Endothelial cell of umbilical vein (primary cell): ENCODE measurements around the gene CERK. TPM values are rescaled to one million over a fixed set of nuclear protein-coding genes. Genes with fewer than 3 reads are reported as not detected.

Experiments used
- BruUV-seq: library from RNA; stranded (reverse); fragments of 400-500 nt; replicated peaks from 2 replicates; lab custom pipeline; 2021; lab: Mats Ljungman, UMichigan
- CTCF ChIA-PET: fragments of 300-600, 350-600 bp; sonication (Branson Sonifier 250); formaldehyde crosslinking; loops from one replicate; lab custom pipeline; 2021; ENCODE audit warnings: antibody characterized with exemption, inconsistent platforms; lab: Charles Lee
- POLR2A ChIA-PET: fragments of 300-600, 350-600 bp; sonication (Branson Sonifier 250); formaldehyde crosslinking; loops from one replicate; lab custom pipeline; 2021; ENCODE audit warnings: antibody characterized with exemption, inconsistent platforms; lab: Charles Lee
- DNase-seq: peaks from one replicate; pipeline ENCODE4 v3.0.0-alpha.2; 2011; ENCODE audit warnings: low read depth, low spot score
- FAIRE-seq: peaks from 2 replicates; lab custom pipeline; 2011; peaks lifted over from hg19 to GRCh38; lab: Jason Lieb, UNC
- H2AFZ ChIP-seq: 2 replicates; pipeline ENCODE4 v1.6.0; 2012; ENCODE audit warnings: low read depth, low read length, control low read depth, inconsistent platforms
- H3K27ac ChIP-seq: 2 replicates; pipeline ENCODE4 v1.5.1; 2011; ENCODE audit warnings: low read depth, mild to moderate bottlenecking, control low read depth, low read length, moderate library complexity; ENCODE audit not compliant: insufficient read depth
- H3K27me3 ChIP-seq, 2 experiments: 2 replicates each; pipeline versions ENCODE4 v1.6.0 to v1.6.1; 2011; ENCODE audit warnings: low read length in 2 of 2, mixed read lengths in 1 of 2; ENCODE audit not compliant: control insufficient read depth in 2 of 2, insufficient read depth in 2 of 2
- H3K36me3 ChIP-seq, 2 experiments: 2 replicates in 1 of 2; 3 replicates in 1 of 2; pipeline ENCODE4 v1.5.1; 2011; ENCODE audit warnings: low read length in 2 of 2, mild to moderate bottlenecking in 1 of 2, moderate library complexity in 1 of 2; ENCODE audit not compliant: control insufficient read depth in 2 of 2, insufficient read depth in 2 of 2; ENCODE audit errors: extremely low read depth in 1 of 2
- H3K4me1 ChIP-seq: 3 replicates; pipeline ENCODE4 v1.5.1; 2011; ENCODE audit warnings: mild to moderate bottlenecking, low read length; ENCODE audit not compliant: control insufficient read depth, insufficient read depth; ENCODE audit errors: extremely low read depth
- H3K4me2 ChIP-seq: 2 replicates; pipeline ENCODE4 v1.6.1; 2011; ENCODE audit warnings: low read length, control low read depth, mixed read lengths; ENCODE audit not compliant: insufficient read depth
- H3K4me3 ChIP-seq, 3 experiments: fragments of 200-600 bp in 1 of 3; sonication (generic), shearing (Covaris generic) in 1 of 3; replicated peaks in 1 of 3; 2 replicates each; pipeline ENCODE4 v1.5.1; 2011 to 2016; ENCODE audit warnings: control low read depth in 3 of 3, low read length in 3 of 3, mild to moderate bottlenecking in 2 of 3, inconsistent platforms in 1 of 3, low read depth in 1 of 3, moderate library complexity in 1 of 3; ENCODE audit not compliant: insufficient read depth in 1 of 3
- H3K79me2 ChIP-seq: 2 replicates; pipeline ENCODE4 v1.6.0; 2012; ENCODE audit warnings: low read length, inconsistent platforms; ENCODE audit not compliant: control insufficient read depth, insufficient read depth
- H3K9ac ChIP-seq: replicated peaks from 2 replicates; pipeline ENCODE3; 2011; ENCODE audit warnings: low read length, control low read depth; ENCODE audit not compliant: insufficient read depth; ENCODE audit errors: extremely low read depth
- H3K9me1 ChIP-seq: replicated peaks from 3 replicates; pipeline ENCODE4 v1.6.0; 2011; ENCODE audit warnings: mild to moderate bottlenecking, low read length; ENCODE audit not compliant: control insufficient read depth, insufficient read depth; ENCODE audit errors: extremely low read depth
- H3K9me3 ChIP-seq: replicated peaks from 2 replicates; pipeline ENCODE4 v1.5.1; 2012; ENCODE audit warnings: low read length, inconsistent platforms; ENCODE audit not compliant: control insufficient read depth, insufficient read depth
- H4K20me1 ChIP-seq: replicated peaks from 2 replicates; pipeline ENCODE3; 2011; ENCODE audit warnings: mild to moderate bottlenecking, low read length; ENCODE audit not compliant: control insufficient read depth, insufficient read depth; ENCODE audit errors: extremely low read depth
- EZH2 ChIP-seq: IDR thresholded peaks from 2 replicates; pipeline ENCODE4 v1.6.1; 2012; ENCODE audit warnings: borderline replicate concordance, low read depth, mild to moderate bottlenecking, moderate library complexity, low read length, inconsistent platforms; ENCODE audit not compliant: severe bottlenecking
- FOS ChIP-seq: IDR thresholded peaks from 2 replicates; pipeline ENCODE4 v1.6.1; 2011; ENCODE audit warnings: mild to moderate bottlenecking, low read length, moderate library complexity, borderline replicate concordance; ENCODE audit not compliant: insufficient read depth
- GATA2 ChIP-seq: IDR thresholded peaks from 2 replicates; pipeline ENCODE4 v1.7.0; 2011; ENCODE audit warnings: low read depth, mild to moderate bottlenecking, moderate library complexity, mixed read lengths, low read length; ENCODE audit not compliant: insufficient read length, insufficient read depth
- JUN ChIP-seq: IDR thresholded peaks from 2 replicates; pipeline ENCODE4 v1.6.1; 2011; ENCODE audit warnings: borderline replicate concordance, low read depth; ENCODE audit not compliant: insufficient read length, insufficient read depth
- MYC ChIP-seq: IDR thresholded peaks from one replicate; pipeline ENCODE4 v1.6.1; 2011; ENCODE audit warnings: mild to moderate bottlenecking, low read depth, low read length
- POLR2A ChIP-seq: IDR thresholded peaks from 2 replicates; pipeline ENCODE4 v1.6.1; 2012; ENCODE audit warnings: low read depth, mild to moderate bottlenecking, control low read depth, low read length
- POLR2AphosphoS5 ChIP-seq: IDR thresholded peaks from 2 replicates; pipeline ENCODE4 v1.6.1; 2012; ENCODE audit warnings: low read depth, mild to moderate bottlenecking, control low read depth, low read length, moderate library complexity; ENCODE audit not compliant: insufficient read depth
- dilution Hi-C: fragments of 300-500 bp; cut with MboI; formaldehyde crosslinking; loops from one replicate; pipeline ENCODE4 v1.15.0; 2019; ENCODE audit warnings: low sequenced_read_pairs; ENCODE audit not compliant: extremely low pct_ligation_motif_present
- intact Hi-C: fragments of 100-400 bp; cut with micrococcal nuclease; formaldehyde crosslinking; loops from one replicate; pipeline ENCODE4 v1.10.0; 2022
- polyA plus RNA-seq, 4 experiments: library from polyadenylated mRNA; depleted of rRNA in 3 of 4; stranded (reverse) in 3 of 4; unstranded in 1 of 4; fragments of >200 nt; gene quantifications; 2 replicates each; pipeline versions ENCODE4 v1.2.1 to v1.2.3, GENCODE V29; 2011 to 2012; ENCODE audit warnings: missing spikeins in 1 of 4
- total RNA-seq: library from RNA; stranded (reverse); gene quantifications from 2 replicates; pipeline ENCODE4 v1.2.3, GENCODE V29; 2021
- TF ChIP-seq, protein P1 (sequence below), 2 donors: IDR thresholded peaks; 1 replicate in 1 of 2; 2 replicates in 1 of 2; pipeline ENCODE4 v1.5.1; 2011; ENCODE audit warnings: low read length in 2 of 2, mild to moderate bottlenecking in 2 of 2, moderate library complexity in 2 of 2, control low read depth in 1 of 2, inconsistent platforms in 1 of 2, low read depth in 1 of 2; ENCODE audit not compliant: insufficient read depth in 1 of 2; ENCODE audit errors: extremely low read depth in 1 of 2
- TF ChIP-seq, protein P2 (sequence below): IDR thresholded peaks from 2 replicates; pipeline ENCODE4 v1.6.1; 2011; ENCODE audit not compliant: insufficient read depth, insufficient read length

CERK gene
- total and polyA plus RNA-seq, 2 donors (not counting 3 experiments of a cell fraction or from before 2014, with no cell fraction given): 61.1 to 88.0 TPM

DNA sequence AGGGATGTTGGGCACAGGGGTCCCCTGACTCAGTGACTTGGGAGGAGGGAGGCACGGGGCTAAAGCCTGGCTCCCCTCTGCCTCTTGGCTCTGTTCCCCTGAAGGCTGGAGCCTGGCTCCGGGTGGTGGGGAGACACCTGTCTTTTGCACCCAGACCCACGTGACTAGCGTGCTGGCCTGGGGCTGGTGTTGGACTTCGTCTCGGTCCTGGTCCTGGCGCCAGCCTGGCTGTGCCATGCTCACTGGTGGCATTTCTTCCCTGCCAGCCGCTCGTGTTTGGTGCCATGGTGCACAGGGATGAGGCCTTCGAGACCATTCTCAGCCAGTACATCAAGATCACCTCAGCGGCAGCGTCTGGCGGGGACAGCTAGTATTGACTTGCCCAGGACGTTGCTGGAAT is 61.2 kb downstream of the CERK start:
- no TSS peak for BruUV-seq
- intact Hi-C loops (no loop called here), dilution Hi-C loops (no loop called here)
- Histone ChIP-seq H3K9ac (no peak overlapping the region), H3K36me3 (no peaks in the 10 kb centered on the region), H4K20me1 (no peaks in the 10 kb centered on the region), H3K4me3 (no peak overlapping the region), H3K79me2 (no peaks in the 10 kb centered on the region), H3K27ac (no peak overlapping the region), H2AFZ (no peak overlapping the region), H3K4me2 (no peak overlapping the region), H3K4me1 (no peaks in the 10 kb centered on the region), H3K9me1 (no peaks in the 10 kb centered on the region), H3K27me3 (no peaks in the 10 kb centered on the region), H3K9me3 (no peaks in the 10 kb centered on the region)
- ChIA-PET CTCF (no interaction called here), POLR2A (no interaction called here)
- FAIRE-seq: no peak
- no peak for TF ChIP-seq FOS
- TF ChIP-seq, protein P1, sequence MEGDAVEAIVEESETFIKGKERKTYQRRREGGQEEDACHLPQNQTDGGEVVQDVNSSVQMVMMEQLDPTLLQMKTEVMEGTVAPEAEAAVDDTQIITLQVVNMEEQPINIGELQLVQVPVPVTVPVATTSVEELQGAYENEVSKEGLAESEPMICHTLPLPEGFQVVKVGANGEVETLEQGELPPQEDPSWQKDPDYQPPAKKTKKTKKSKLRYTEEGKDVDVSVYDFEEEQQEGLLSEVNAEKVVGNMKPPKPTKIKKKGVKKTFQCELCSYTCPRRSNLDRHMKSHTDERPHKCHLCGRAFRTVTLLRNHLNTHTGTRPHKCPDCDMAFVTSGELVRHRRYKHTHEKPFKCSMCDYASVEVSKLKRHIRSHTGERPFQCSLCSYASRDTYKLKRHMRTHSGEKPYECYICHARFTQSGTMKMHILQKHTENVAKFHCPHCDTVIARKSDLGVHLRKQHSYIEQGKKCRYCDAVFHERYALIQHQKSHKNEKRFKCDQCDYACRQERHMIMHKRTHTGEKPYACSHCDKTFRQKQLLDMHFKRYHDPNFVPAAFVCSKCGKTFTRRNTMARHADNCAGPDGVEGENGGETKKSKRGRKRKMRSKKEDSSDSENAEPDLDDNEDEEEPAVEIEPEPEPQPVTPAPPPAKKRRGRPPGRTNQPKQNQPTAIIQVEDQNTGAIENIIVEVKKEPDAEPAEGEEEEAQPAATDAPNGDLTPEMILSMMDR (IDR thresholded peaks at IDR 0.05; ENCODE audit: extremely low read depth in 1 of 2, insufficient read depth in 1 of 2, low read depth in 1 of 2, low read length in 2 of 2): no peak
- no peak for TF ChIP-seq POLR2A
- TF ChIP-seq JUN: no peak
- no peak for TF ChIP-seq GATA2
- TF ChIP-seq POLR2AphosphoS5: no peak
- TF ChIP-seq, protein P2, sequence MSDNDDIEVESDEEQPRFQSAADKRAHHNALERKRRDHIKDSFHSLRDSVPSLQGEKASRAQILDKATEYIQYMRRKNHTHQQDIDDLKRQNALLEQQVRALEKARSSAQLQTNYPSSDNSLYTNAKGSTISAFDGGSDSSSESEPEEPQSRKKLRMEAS: no peak
- TF ChIP-seq MYC: no peak
- no peak for TF ChIP-seq EZH2
- DNase-seq: no peak
